Measurements from ENCODE around the gene CD33.

CD33 gene

DNA sequence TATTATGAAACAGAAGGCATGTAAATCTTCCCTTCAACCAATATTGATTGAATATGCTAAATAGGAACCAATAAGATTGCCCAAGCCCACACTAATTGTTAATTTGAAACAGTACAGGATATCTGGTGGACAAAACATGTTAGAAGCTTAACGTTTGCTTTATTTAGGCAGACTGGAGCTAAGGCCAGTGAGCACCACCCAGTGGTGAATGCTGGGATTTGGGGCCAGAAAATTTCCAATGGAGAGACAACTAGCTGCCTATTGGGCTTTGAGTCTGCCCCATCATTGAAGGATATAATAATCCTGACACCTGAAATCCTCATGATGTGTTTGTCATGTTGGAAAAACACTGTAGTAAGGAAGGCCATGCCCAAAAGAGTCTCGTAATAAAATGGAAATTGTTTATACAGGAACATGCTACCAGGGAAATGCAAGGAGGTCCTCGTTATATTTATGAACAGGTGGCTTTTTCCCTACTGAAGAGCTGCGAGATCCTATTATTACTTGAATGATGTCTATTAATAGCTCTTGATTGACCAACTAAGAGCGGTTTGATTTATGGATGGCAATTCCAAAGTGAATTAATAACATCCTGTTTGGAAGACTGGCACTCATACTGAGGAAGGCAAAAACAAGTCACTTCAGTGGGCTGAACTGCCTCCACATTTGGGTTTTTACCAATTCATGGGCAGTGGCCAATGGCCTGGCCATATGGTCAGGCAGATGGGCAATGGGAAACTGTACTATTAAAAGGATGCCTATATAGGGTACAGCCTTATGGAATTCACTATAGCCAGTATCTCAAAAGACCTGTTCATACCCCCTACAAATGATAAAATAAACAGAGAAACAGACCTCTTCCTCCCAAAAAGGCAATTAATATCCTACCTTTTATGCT lies 34.7 kb downstream of the CD33 start:
- peak; percentile 77 for DNase-seq

DNA sequence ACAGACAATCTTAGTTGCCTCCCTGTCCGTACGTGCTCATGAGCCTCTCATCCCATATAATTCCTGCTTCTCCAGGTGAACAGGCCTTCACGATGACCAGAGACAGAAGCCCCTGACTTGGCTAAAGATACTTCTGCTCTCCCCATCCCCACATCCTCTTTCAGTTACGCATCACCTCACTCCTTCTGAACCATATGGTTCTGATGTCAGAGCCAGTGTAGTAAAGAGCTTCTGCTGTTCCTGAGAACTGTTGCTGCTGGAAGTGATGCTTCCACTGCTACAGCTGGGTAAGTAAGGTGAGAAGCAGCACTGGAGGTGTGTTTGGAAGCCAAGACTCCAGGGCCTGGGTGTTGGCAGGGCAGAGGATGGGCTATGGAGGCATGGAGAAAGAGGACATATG lies 38.9 kb downstream of the CD33 start:
- no peak for DNase-seq

DNA sequence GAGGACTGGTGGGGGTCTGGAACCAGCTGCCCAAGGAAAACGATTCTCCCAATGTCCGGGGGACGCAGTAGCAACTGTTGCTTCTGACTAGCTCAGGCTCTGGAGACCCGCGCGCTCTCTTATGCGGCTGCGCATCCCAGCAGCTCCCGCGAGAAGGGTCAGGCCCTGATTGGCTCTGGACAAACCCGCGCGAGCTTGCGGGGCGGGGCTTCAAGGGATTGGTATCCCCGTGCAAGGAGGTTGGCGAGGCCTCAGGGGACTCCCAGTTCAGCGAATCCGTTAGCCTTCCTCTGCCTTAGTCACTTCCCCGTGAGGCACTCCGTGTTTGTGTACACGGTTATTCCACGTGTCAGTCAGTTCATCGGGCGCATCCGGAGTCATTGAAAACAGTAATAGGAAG lies 46.2 kb downstream of the CD33 start:
- no peak for DNase-seq

DNA sequence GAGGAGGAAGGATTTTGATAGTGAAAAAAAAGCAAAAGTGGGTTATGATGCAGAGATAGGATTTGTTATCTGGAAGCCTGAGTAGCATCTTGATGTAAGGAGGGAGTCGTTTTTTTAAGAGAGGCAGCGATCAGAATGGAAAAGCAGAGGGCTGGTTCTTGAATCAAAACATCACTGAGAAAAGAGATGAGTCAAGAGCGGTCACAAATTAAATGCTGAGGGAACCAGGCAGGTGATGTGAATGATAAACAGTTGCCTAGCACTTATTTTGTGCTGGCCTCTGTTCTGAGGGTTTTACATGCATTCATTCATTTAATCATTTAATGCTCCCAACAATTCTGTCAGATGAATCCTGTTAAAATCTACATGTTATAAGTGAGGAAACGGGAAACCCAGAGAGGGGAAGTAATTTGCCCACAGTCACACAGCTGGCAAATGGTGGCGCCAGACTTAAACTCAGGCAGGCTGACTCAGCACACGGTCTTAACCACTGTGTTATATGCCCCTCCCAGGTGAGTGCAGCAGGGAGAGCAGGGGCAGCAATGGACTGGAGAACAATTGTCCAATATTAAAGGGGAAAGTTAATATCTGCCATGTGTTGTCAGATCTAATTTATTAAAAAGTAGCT lies 47.4 kb downstream of the CD33 start:
- peak; percentile 67 for DNase-seq

DNA sequence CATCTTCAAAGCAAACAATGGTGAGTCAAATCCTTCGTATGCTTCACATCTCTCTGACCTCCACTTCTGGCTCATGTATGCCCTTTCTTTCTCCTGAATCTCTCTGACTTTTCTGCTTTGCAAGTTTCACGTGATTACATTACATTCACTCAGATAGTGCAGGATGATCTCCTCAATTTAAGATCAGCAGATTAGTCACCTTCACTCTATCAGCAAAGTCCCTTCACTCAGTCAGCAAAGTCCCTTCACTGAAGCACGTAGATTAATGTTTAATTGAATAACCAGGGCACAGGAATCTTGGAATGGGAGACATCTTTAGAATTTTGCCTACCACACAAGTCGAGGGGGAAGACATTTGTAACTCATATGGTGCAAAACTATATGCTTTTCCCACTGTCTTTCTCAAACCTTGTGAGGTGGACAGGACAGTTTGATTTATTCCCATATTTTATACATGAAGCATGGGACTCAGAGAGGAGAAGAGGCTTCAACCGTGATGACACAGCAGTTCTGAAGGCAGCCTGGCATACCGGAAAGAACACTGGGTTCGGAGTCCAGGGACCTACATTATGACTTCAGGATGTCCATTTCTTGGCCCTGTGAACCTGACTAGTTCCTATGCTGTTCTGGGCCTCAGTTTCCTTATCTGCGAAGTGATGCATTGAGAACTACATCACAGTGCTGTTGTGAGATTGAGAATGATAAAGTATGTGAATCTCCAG lies 49.3 kb downstream of the CD33 start:
- DNase-seq: no peak

DNA sequence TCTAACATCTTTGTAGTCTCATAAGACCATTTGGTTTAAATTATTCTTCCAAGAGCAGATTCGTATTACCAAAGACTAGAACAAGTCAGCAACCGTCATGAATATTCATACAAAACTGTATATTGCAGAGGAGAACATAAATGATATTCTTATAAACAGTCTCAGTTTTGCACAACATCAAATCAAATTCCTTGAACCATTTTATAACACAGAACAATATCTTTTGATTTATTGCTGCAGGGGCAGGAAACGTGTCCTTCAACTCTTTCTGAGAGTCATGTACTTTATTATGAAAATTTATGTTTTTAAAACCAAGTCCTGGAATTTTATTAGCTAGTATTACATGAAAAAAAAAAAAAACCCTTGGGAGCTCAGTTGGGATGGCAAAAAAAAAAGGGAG lies 52.2 kb downstream of the CD33 start:
- no peak for DNase-seq

DNA sequence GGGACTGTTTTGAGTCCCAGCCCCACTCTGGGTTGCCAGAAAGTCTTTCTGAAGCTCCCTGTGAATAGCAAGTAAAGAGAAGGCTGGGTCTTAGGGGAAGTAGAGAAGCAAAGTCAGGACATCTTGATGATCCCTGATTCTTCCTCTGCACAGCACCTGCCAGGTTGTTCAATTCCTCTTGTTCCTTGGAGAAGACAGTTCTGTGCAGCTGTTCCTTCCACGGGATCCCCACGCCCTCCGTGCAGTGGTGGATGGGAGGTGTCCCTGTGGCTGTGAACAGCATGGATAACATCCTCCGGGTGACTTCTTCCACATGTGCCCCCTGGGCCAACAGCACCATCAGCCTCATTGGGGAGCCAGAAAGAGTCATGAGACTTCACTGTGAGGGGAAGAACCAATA lies 57.5 kb downstream of the CD33 start:
- no peak for DNase-seq

DNA sequence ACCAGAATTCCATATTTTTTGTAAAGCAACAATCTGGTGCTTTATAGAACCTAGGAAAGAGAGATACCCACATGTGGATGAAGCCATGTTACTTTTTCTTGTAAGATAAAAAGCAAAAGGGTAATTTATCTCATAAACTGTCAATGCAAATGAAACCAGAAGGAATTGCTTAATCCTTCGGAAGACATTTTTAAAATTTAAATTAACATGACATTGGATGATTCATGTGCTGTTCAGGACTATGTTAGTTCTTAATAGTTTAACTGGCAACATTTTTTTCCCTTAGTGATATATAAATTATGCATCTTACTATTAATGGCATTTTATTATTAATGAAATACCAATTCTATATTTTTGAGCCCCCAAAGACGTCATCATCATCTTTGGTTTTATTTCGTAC lies 60.8 kb downstream of the CD33 start:
- no peak for DNase-seq

Measured in activated CD4-positive, alpha-beta T cell treated with anti-CD3 and anti-CD28 coated beads, Interleukin-2, Interleukin-6, amounts not matched to agents 100 ng/mL and 50 ng/mL, durations not matched to agents 16 hours and 8 hours (primary cell).